ENCODE results near the gene RASGRF1.

RASGRF1 gene

DNA sequence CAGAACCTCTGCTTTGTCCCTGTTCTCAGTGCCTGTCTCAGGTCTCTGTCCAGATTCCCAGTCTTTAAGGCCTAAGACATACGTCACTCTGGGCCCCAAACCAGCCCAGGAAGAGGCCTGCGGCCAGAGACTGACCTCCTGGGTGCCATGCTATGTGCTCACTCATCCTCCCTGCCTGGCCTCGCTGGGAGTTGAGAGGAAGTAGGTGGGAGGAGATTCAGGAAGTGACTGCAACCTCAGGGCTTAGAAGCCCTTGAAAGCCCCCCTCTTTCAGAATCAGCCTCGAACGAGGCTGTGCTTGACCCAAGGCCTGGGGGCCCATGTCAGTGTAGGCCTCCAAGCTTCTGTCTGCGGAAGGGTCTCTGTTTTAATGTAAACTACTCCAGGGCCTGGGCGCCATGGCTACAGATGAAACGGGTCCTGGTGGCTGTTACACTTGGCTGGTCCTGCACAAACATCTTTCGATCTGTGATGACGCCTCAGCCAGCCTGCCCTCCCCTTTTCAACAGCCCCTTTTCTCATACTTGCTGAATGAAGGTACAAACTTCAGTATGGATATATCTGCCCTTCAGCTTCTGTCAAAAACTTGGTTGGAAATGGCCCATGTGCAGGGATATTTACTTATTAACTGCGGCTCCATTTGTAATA, 11.7 kb downstream of the RASGRF1 start:
- no peak overlapping the region for H4K91ac ChIP-seq (ENCODE audit: low read length)
- H3K79me1 ChIP-seq (replicated peaks; ENCODE audit: low read length, poor library complexity, severe bottlenecking), result no peaks in the 10 kb centered on the region
- H3K27ac ChIP-seq (ENCODE audit: low read length, poor library complexity, severe bottlenecking), result no peak overlapping the region
- no peak overlapping the region for H2AK5ac ChIP-seq (ENCODE audit: low read length, severe bottlenecking)
- H2BK5ac ChIP-seq (ENCODE audit: low read depth, low read length, poor library complexity, severe bottlenecking), result no peak overlapping the region
- H2AFZ ChIP-seq (ENCODE audit: low read depth, low read length), result no peak overlapping the region
- no peak overlapping the region for H3K18ac ChIP-seq (ENCODE audit: low read depth in 1 of 2, low read length in 2 of 2)
- H3K4me1 ChIP-seq (ENCODE audit: control insufficient read depth, insufficient read depth, low read depth, low read length), result no peaks in the 10 kb centered on the region
- H3K4me3 ChIP-seq (ENCODE audit: insufficient read depth in 1 of 2, low read depth in 1 of 2, low read length in 2 of 2), result no peak overlapping the region
- no peak overlapping the region for H3K9ac ChIP-seq (ENCODE audit: low read length)
- H2BK12ac ChIP-seq (ENCODE audit: low read length in 2 of 2), result no peak overlapping the region
- no peak overlapping the region for H3K4ac ChIP-seq (ENCODE audit: low read depth in 1 of 2, low read length in 2 of 2)
- H2BK120ac ChIP-seq (ENCODE audit: low read depth, low read length), result no peak overlapping the region
- no peak overlapping the region for H4K8ac ChIP-seq (ENCODE audit: low read length)
- H3K14ac ChIP-seq (ENCODE audit: low read length in 2 of 2), result no peak overlapping the region
- no peaks in the 10 kb centered on the region for H3K36me3 ChIP-seq (ENCODE audit: control insufficient read depth in 1 of 2, insufficient read depth in 2 of 2, low read depth in 1 of 2, low read length in 2 of 2)
- no peak overlapping the region for H2BK15ac ChIP-seq (ENCODE audit: low read depth, poor library complexity, severe bottlenecking)
- WGBS, result 76% methylated on average over 11 of the region's 11 CpGs
- H3K4me2 ChIP-seq (ENCODE audit: low read length, poor library complexity, severe bottlenecking), result no peak overlapping the region
- H3K27me3 ChIP-seq (ENCODE audit: control insufficient read depth in 1 of 2, insufficient read depth in 1 of 2, low read length in 2 of 2), result peaks cover 26 to 30% of the 10 kb centered on the region in 2 experiments
- no peaks in the 10 kb centered on the region for H3K9me3 ChIP-seq (ENCODE audit: control insufficient read depth, low read length)
- no peak overlapping the region for H3K23ac ChIP-seq (ENCODE audit: low read length in 2 of 2)
- DNase-seq, result no peak

DNA sequence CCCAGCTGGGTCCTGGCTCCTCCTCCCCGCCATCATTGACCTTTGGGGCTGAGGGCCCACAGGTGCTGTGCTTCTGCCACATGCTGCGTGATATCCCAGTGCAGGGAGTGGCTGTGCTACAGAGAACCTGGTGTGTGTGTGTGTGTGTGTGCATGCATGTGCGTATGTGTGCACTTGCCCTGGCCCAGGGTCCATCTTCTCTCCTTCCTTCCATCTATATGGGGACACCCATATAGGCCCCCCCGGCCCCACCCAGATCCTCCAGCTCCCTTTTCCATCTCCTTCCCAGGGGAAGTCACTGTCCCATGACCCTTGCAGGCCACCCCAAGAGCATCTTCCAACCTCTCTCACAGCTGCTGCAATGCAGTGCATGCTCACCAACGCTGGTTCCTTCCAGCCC, 12.6 kb downstream of the RASGRF1 start:
- H2BK15ac ChIP-seq (ENCODE audit: low read depth, poor library complexity, severe bottlenecking), result no peak overlapping the region
- no peak overlapping the region for H3K4ac ChIP-seq (ENCODE audit: low read depth in 1 of 2, low read length in 2 of 2)
- H3K79me1 ChIP-seq (replicated peaks; ENCODE audit: low read length, poor library complexity, severe bottlenecking), result no peaks in the 10 kb centered on the region
- no peak overlapping the region for H3K23ac ChIP-seq (ENCODE audit: low read length in 2 of 2)
- no peak overlapping the region for H3K9ac ChIP-seq (ENCODE audit: low read length)
- H4K8ac ChIP-seq (ENCODE audit: low read length), result no peak overlapping the region
- H3K36me3 ChIP-seq (ENCODE audit: control insufficient read depth in 1 of 2, insufficient read depth in 2 of 2, low read depth in 1 of 2, low read length in 2 of 2), result no peaks in the 10 kb centered on the region
- no peaks in the 10 kb centered on the region for H3K9me3 ChIP-seq (ENCODE audit: control insufficient read depth, low read length)
- H4K91ac ChIP-seq (ENCODE audit: low read length), result no peak overlapping the region
- H2AK5ac ChIP-seq (ENCODE audit: low read length, severe bottlenecking), result no peak overlapping the region
- no peak for DNase-seq
- H3K18ac ChIP-seq (ENCODE audit: low read depth in 1 of 2, low read length in 2 of 2), result no peak overlapping the region
- no peak overlapping the region for H2BK120ac ChIP-seq (ENCODE audit: low read depth, low read length)
- no peak overlapping the region for H3K4me3 ChIP-seq (ENCODE audit: insufficient read depth in 1 of 2, low read depth in 1 of 2, low read length in 2 of 2)
- H3K14ac ChIP-seq (ENCODE audit: low read length in 2 of 2), result no peak overlapping the region
- no peak overlapping the region for H2AFZ ChIP-seq (ENCODE audit: low read depth, low read length)
- WGBS, result 66% methylated on average over 3 of the region's 5 CpGs
- H2BK5ac ChIP-seq (ENCODE audit: low read depth, low read length, poor library complexity, severe bottlenecking), result no peak overlapping the region
- no peak overlapping the region for H2BK12ac ChIP-seq (ENCODE audit: low read length in 2 of 2)
- no peak overlapping the region for H3K4me2 ChIP-seq (ENCODE audit: low read length, poor library complexity, severe bottlenecking)
- H3K27ac ChIP-seq (ENCODE audit: low read length, poor library complexity, severe bottlenecking), result no peak overlapping the region
- peaks cover 17 to 21% of the 10 kb centered on the region in 2 experiments for H3K27me3 ChIP-seq (ENCODE audit: control insufficient read depth in 1 of 2, insufficient read depth in 1 of 2, low read length in 2 of 2)
- no peaks in the 10 kb centered on the region for H3K4me1 ChIP-seq (ENCODE audit: control insufficient read depth, insufficient read depth, low read depth, low read length)

GRCh38 chr15:79076661-79077060, 13.9 kb downstream of the RASGRF1 start:
- 74% methylated on average over 6 of the region's 6 CpGs for WGBS
- H2BK12ac ChIP-seq (ENCODE audit: low read length in 2 of 2), result no peak overlapping the region
- H3K9ac ChIP-seq (ENCODE audit: low read length), result no peak overlapping the region
- H3K4me3 ChIP-seq (ENCODE audit: insufficient read depth in 1 of 2, low read depth in 1 of 2, low read length in 2 of 2), result no peak overlapping the region
- H3K9me3 ChIP-seq (ENCODE audit: control insufficient read depth, low read length), result no peaks in the 10 kb centered on the region
- no peak overlapping the region for H3K23ac ChIP-seq (ENCODE audit: low read length in 2 of 2)
- H2AK5ac ChIP-seq (ENCODE audit: low read length, severe bottlenecking), result no peak overlapping the region
- H3K79me1 ChIP-seq (replicated peaks; ENCODE audit: low read length, poor library complexity, severe bottlenecking), result no peaks in the 10 kb centered on the region
- H3K27me3 ChIP-seq (ENCODE audit: control insufficient read depth in 1 of 2, insufficient read depth in 1 of 2, low read length in 2 of 2), result peaks cover 4 to 8% of the 10 kb centered on the region in 2 experiments
- no peak overlapping the region for H2BK120ac ChIP-seq (ENCODE audit: low read depth, low read length)
- DNase-seq, result no peak
- H2BK5ac ChIP-seq (ENCODE audit: low read depth, low read length, poor library complexity, severe bottlenecking), result no peak overlapping the region
- no peak overlapping the region for H3K14ac ChIP-seq (ENCODE audit: low read length in 2 of 2)
- H2AFZ ChIP-seq (ENCODE audit: low read depth, low read length), result no peak overlapping the region
- no peak overlapping the region for H3K4ac ChIP-seq (ENCODE audit: low read depth in 1 of 2, low read length in 2 of 2)
- no peak overlapping the region for H3K18ac ChIP-seq (ENCODE audit: low read depth in 1 of 2, low read length in 2 of 2)
- no peaks in the 10 kb centered on the region for H3K36me3 ChIP-seq (ENCODE audit: control insufficient read depth in 1 of 2, insufficient read depth in 2 of 2, low read depth in 1 of 2, low read length in 2 of 2)
- H3K4me1 ChIP-seq (ENCODE audit: control insufficient read depth, insufficient read depth, low read depth, low read length), result no peaks in the 10 kb centered on the region
- H3K4me2 ChIP-seq (ENCODE audit: low read length, poor library complexity, severe bottlenecking), result no peak overlapping the region
- H2BK15ac ChIP-seq (ENCODE audit: low read depth, poor library complexity, severe bottlenecking), result no peak overlapping the region
- H4K8ac ChIP-seq (ENCODE audit: low read length), result no peak overlapping the region
- no peak overlapping the region for H3K27ac ChIP-seq (ENCODE audit: low read length, poor library complexity, severe bottlenecking)
- no peak overlapping the region for H4K91ac ChIP-seq (ENCODE audit: low read length)

DNA sequence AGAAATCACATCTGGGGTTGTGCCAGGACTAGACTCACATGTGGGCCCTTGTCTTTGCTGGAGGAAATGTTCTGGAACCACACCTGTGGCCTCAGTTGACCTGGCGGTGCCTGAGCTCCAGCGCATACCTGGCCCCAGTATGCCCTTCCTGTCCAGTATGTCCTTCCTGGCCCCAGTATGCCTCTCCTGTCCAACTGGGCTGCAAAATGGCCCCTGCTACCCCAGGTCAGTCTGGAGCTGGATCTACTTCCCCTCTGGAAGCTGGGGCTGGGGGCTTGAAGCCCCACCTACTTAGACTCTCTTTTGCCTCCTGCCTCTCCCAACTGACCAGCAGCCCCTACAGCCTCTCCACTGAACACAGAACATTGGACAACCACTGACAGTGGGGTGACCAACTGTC, 15.3 kb downstream of the RASGRF1 start:
- no peak overlapping the region for H2AFZ ChIP-seq (ENCODE audit: low read depth, low read length)
- H3K36me3 ChIP-seq (ENCODE audit: control insufficient read depth in 1 of 2, insufficient read depth in 2 of 2, low read depth in 1 of 2, low read length in 2 of 2), result no peaks in the 10 kb centered on the region
- no peak overlapping the region for H3K18ac ChIP-seq (ENCODE audit: low read depth in 1 of 2, low read length in 2 of 2)
- no peak overlapping the region for H2AK5ac ChIP-seq (ENCODE audit: low read length, severe bottlenecking)
- H3K27me3 ChIP-seq (ENCODE audit: control insufficient read depth in 1 of 2, insufficient read depth in 1 of 2, low read length in 2 of 2), result peaks cover 0 to 4% of the 10 kb centered on the region in 2 experiments
- no peak overlapping the region for H2BK15ac ChIP-seq (ENCODE audit: low read depth, poor library complexity, severe bottlenecking)
- H2BK120ac ChIP-seq (ENCODE audit: low read depth, low read length), result no peak overlapping the region
- H3K27ac ChIP-seq (ENCODE audit: low read length, poor library complexity, severe bottlenecking), result no peak overlapping the region
- no peaks in the 10 kb centered on the region for H3K79me1 ChIP-seq (replicated peaks; ENCODE audit: low read length, poor library complexity, severe bottlenecking)
- no peak overlapping the region for H4K8ac ChIP-seq (ENCODE audit: low read length)
- H3K4ac ChIP-seq (ENCODE audit: low read depth in 1 of 2, low read length in 2 of 2), result no peak overlapping the region
- H3K23ac ChIP-seq (ENCODE audit: low read length in 2 of 2), result no peak overlapping the region
- H4K91ac ChIP-seq (ENCODE audit: low read length), result no peak overlapping the region
- H3K4me1 ChIP-seq (ENCODE audit: control insufficient read depth, insufficient read depth, low read depth, low read length), result no peaks in the 10 kb centered on the region
- H3K9ac ChIP-seq (ENCODE audit: low read length), result no peak overlapping the region
- no peaks in the 10 kb centered on the region for H3K9me3 ChIP-seq (ENCODE audit: control insufficient read depth, low read length)
- 96% methylated on average over 2 of the region's 2 CpGs for WGBS
- H3K4me2 ChIP-seq (ENCODE audit: low read length, poor library complexity, severe bottlenecking), result no peak overlapping the region
- no peak overlapping the region for H2BK12ac ChIP-seq (ENCODE audit: low read length in 2 of 2)
- no peak overlapping the region for H2BK5ac ChIP-seq (ENCODE audit: low read depth, low read length, poor library complexity, severe bottlenecking)
- no peak for DNase-seq
- H3K14ac ChIP-seq (ENCODE audit: low read length in 2 of 2), result no peak overlapping the region
- H3K4me3 ChIP-seq (ENCODE audit: insufficient read depth in 1 of 2, low read depth in 1 of 2, low read length in 2 of 2), result no peak overlapping the region
